DMS53 treated with DMSO at 0.1 percent for 48 hours (cell line): ENCODE data around the gene CCL25.

Experiments
- DNase-seq: peaks from one replicate; lab custom pipeline; 2025; ENCODE audit not compliant: unreplicated experiment; lab: John Stamatoyannopoulos, UW

CCL25 gene

GRCh38 chr19:8044018-8044417, 8.5 kb upstream of the CCL25 start:
- no peak for DNase-seq

GRCh38 chr19:8045872-8046568, 6.5 kb upstream of the CCL25 start:
- DNase-seq: no peak

DNA sequence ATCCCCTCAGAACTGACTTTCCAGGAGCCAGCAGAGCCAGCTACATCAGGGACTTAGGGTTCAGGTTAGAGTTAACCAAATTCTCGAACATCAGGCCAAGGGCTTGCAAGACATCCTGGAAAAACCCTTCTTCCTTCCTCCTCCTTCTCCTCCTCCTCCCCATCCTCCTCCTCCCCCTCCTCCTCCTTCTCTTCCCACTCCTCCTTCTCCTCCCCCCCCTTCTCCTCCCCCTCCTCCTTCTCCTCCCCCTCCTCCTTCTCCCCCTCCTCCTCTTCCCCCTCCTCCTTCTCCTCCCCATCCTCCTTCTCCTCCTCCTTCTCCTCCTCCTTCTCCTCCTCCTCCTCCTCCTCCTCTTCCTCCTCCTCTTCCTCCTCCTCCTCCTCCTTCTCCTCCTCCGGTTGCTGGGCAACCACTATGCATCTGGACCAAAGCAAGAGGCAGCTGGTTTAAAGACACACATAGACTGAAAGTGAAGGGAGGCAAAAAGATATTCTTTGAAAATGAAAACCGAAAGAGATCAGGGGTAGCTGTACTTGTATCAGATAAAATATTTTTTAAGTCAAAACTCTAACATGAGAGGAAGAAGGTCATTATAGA, 5.9 kb upstream of the CCL25 start:
- DNase-seq: no peak

- peak; percentile 27 for DNase-seq
Observed at GRCh38 chr19:8050274-8051096, 2.1 kb upstream of the CCL25 start.

GRCh38 chr19:8054169-8054568, 1.6 kb downstream of the CCL25 start:
- no peak for DNase-seq

DNA sequence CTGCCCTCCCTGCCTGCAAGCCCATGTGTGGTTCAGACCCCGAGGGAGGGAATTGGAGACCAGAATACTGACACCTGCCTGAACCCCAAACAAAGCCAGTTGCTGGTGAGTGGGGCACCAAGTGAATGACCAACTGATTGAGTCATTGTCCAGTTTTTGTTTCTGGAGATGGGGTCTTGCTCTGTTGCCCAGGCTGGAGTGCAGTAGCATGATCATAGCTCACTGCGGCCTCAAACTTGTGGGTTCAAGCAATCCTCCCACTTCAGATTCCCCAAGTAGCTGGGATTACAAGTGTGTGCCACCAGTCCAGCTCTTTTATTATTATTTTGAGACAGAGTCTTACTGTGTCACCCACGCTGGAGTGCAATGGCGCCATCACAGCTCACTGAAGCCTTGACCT, 4.0 kb downstream of the CCL25 start:
- DNase-seq: no peak

DNA sequence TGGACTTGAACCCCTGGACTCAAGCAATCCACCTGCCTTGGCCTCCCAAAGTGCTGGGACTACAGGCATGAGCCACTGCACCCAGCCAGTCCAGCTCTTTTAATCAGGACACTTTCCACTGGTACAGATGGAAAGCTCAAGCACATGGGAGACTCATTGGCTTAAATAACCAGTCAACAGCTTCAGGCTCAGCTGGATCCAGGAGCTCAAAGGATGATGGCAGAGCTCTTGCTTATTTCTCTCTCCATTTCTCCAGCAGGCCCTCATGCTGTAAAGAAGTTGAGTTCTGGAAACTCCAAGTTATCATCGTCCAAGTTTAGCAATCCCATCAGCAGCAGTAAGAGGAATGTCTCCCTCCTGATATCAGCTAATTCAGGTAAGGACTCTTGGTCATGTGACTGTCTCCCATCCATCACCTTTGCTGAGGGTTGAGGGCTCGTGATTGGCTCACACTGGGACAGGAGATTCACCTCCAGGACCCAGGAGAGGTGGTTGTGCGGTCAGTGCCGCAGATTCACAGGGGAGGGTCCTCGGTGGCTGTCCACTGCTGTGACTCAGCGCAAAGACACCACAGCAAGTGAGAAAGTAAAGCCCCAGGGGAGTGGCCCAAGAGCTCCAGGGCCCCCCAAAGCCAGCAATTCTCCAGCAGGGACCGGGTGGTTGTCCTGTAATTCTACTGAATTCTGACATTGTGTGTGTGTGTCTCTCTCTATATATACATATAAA, 5.1 kb downstream of the CCL25 start:
- DNase-seq: no peak

- DNase-seq: no peak
Observed at GRCh38 chr19:8064911-8065874, 12.6 kb downstream of the CCL25 start.

- DNase-seq: no peak
Observed at GRCh38 chr19:8065875-8066261, 13.3 kb downstream of the CCL25 start.

GRCh38 chr19:8069096-8069973, 16.8 kb downstream of the CCL25 start:
- DNase-seq: no peak

DNA sequence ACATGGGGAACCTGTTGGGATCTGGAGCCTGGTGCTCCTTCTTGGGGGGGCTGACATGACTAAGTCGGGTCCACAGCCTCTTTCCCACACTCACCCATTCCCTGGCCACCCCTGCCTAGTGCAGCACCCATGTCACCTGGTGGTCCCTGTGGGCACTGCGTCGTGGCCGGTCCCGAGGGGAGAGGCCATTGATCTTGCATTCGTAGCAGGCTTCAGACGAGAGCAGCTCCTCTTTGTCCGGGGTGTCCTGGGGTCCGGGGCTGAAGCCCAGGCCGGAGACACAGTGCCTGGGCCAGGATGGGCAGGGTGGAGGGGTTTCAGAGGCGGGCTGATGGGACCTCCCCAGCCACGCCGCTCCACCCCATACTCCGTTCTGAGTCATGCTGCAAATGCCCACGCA, 19.4 kb downstream of the CCL25 start:
- DNase-seq: no peak

DNA sequence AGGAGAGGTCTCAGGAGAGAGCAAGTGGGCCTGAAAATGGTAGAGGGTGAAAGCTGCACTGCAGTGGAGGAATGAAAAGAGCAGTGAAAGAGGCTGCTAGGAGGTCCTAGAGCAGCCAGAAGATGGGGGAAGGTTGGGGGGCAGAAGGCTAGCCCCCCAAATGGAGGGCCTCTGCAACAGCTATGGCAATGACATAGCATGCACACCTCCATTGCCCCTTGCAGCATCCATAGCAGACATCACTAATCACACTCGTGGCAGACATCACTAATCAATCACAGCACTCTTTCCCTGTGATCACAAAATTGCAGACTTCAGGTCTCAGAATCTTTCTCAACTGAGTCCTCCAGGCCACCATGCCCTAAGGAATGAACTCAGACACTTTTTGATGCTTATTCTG, 21.9 kb downstream of the CCL25 start:
- no peak for DNase-seq

GRCh38 chr19:8075158-8076074, 22.9 kb downstream of the CCL25 start:
- DNase-seq: no peak

DNA sequence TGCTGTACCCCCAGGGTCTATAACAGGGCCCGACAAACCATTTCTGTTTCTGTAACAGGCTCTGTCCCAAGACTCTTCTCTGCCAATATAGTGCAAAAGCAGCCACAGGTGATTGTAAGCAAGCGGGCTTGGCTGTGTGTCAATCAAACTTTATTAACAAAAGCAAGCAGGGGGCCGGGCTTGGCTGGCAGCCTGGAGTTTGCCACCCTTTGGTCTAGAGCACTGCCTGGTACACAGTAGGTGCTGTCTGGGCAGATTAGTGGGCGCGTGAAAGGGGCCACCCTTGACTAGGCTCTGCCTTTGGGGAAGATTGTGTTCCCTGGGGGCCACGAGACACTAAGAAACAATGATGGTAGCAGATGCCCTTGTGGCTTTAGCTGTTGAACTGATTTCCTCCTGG, 27.4 kb downstream of the CCL25 start:
- DNase-seq: no peak

DNA sequence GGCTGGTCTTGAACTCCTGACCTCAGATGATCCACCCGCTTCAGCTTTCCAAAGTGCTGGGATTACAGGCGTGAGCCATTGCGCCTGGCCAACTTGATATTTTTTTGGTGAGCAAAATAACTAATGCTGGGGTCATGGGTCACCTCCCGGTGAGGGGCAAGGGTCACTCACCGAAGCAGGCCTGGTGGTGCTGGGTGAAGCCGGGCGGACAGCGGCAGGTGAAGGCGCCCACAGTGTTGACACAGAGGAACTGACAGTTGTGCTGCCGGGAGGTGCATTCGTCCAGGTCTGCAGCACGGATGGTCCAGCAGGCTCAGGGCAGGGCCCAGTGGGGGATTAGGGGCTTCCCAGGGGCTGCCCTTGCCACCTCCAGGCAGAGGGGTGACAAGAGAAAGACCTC, 28.3 kb downstream of the CCL25 start:
- no peak for DNase-seq

GRCh38 chr19:8081569-8082550, 29.3 kb downstream of the CCL25 start:
- no peak for DNase-seq

GRCh38 chr19:8083141-8083540, 30.6 kb downstream of the CCL25 start:
- DNase-seq: no peak
